Ureter (tissue), 1 donor: ENCODE results near the gene RELCH. TPM values are rescaled to one million over a fixed set of nuclear protein-coding genes. Genes with fewer than 3 reads are reported as not detected.

Experiments used
- DNase-seq: peaks from one replicate; pipeline ENCODE4 v3.0.0-alpha.2; 2020; ENCODE audit warnings: low spot score
- total RNA-seq: library from RNA; stranded (reverse); gene quantifications from one replicate; pipeline ENCODE4 v1.2.4, GENCODE V29; 2023
- donor health status: DM: yes; HTN: yes; CAD: no.

Gene RELCH
- total RNA-seq, 1 donor from 2014 or later, result 106 TPM

GRCh38 chr18:62339106-62339988 is 152.3 kb downstream of the RELCH start:
- DNase-seq, result no peak

- DNase-seq, result no peak
Observed at GRCh38 chr18:62340996-62341395, 153.9 kb downstream of the RELCH start.

GRCh38 chr18:62341473-62341872 is 154.4 kb downstream of the RELCH start:
- DNase-seq, result no peak

- no peak for DNase-seq
Observed at GRCh38 chr18:62342884-62343283, 155.8 kb downstream of the RELCH start.

- DNase-seq, result no peak
Observed at GRCh38 chr18:62343316-62343715, 156.3 kb downstream of the RELCH start.

- DNase-seq, result no peak
Observed at GRCh38 chr18:62345909-62346308, 158.9 kb downstream of the RELCH start.

GRCh38 chr18:62346333-62347088 is 159.5 kb downstream of the RELCH start:
- no peak for DNase-seq

GRCh38 chr18:62347089-62347506 is 160.0 kb downstream of the RELCH start:
- no peak for DNase-seq

- no peak for DNase-seq
Observed at GRCh38 chr18:62348474-62348873, 161.4 kb downstream of the RELCH start.

- DNase-seq, result no peak
Observed at GRCh38 chr18:62353170-62353569, 166.1 kb downstream of the RELCH start.

GRCh38 chr18:62354151-62354550 is 167.1 kb downstream of the RELCH start:
- DNase-seq, result no peak

GRCh38 chr18:62357079-62357719 is 170.1 kb downstream of the RELCH start:
- no peak for DNase-seq

Other genes starting within 250 kb of the RELCH start
- 55.7 TPM for gene PIGN, start 199 bp upstream of the RELCH start, total RNA-seq
- 6.5 TPM for gene TNFRSF11A, start 138.1 kb downstream of the RELCH start, total RNA-seq